ENCODE data around the gene KDM7A.

The KDM7A gene

DNA sequence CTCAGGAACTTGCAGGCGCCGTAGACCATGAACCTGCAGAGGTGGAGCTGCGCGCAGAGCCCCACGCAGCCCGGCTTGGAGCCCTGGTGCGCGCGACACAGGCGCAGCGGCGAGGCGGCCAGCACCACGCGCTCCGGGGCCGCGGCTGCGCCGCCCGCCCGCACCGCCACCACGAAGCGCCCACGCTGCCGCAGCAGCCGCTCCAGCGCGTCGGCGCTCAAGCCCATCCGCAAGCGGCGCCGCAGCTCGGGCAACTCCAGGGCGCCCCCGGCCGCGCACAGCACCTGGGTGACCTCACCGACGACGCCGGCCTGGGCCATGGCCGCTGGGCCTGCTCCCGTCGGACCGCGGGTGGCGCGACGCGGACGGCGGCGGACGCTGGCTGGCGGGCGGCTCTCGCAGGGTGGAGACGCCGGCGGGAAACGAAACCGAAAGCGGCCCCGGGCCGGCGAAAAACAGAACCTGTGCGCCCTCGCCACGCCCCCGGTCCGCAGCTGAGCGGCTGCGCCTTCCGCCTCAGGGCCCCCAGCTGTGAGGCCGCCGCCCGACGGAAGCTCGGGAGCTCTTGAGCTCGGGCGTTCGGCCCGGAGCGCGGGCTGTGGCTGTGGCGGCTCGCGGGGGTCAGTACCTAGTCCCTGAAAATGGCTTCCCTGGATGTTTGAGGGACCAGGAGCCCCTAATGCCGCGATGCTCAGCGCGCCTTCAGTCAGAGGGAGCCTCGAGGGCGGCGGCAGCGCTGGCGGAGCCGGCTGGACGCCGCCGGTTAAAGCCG, 114.1 kb downstream of the KDM7A start, which contains the start of gene PARP12 (continued):
- TF ChIP-seq ZNF704 (tag by site-specific recombination; IDR thresholded peaks at IDR 0.05): no peak
- no peak for TF ChIP-seq ZNF747 (tag by site-specific recombination; IDR thresholded peaks at IDR 0.05)
- no peak for TF ChIP-seq ZSCAN5A (tag by site-specific recombination; IDR thresholded peaks at IDR 0.05)
- no peak for TF ChIP-seq FEZF1 (tag by site-specific recombination; IDR thresholded peaks at IDR 0.05)
- no peak for TF ChIP-seq ZNF280D (tag by site-specific recombination; IDR thresholded peaks at IDR 0.05)
- TF ChIP-seq, protein P1, sequence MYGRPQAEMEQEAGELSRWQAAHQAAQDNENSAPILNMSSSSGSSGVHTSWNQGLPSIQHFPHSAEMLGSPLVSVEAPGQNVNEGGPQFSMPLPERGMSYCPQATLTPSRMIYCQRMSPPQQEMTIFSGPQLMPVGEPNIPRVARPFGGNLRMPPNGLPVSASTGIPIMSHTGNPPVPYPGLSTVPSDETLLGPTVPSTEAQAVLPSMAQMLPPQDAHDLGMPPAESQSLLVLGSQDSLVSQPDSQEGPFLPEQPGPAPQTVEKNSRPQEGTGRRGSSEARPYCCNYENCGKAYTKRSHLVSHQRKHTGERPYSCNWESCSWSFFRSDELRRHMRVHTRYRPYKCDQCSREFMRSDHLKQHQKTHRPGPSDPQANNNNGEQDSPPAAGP (tag by site-specific recombination; IDR thresholded peaks at IDR 0.05): 0 out of 2 replicates have a peak, but pooled peaks have one; percentile 31
- no peak for TF ChIP-seq MYNN (tag by site-specific recombination; IDR thresholded peaks at IDR 0.05; ENCODE audit: borderline replicate concordance)
- TF ChIP-seq ZNF48 (tag by site-specific recombination; IDR thresholded peaks at IDR 0.05): no peak
- peak; percentile 71 for TF ChIP-seq ZBTB26 (tag by site-specific recombination; optimal IDR thresholded peaks at IDR 0.05)
- no peak for TF ChIP-seq ZNF184 (tag by site-specific recombination; IDR thresholded peaks at IDR 0.05)
- peak; percentile 80 for TF ChIP-seq KLF9 (tag by site-specific recombination; IDR thresholded peaks at IDR 0.05; ENCODE audit: low read depth)
- no peak for TF ChIP-seq ZNF558 (tag by site-specific recombination; IDR thresholded peaks at IDR 0.05)
- TF ChIP-seq, protein P2, sequence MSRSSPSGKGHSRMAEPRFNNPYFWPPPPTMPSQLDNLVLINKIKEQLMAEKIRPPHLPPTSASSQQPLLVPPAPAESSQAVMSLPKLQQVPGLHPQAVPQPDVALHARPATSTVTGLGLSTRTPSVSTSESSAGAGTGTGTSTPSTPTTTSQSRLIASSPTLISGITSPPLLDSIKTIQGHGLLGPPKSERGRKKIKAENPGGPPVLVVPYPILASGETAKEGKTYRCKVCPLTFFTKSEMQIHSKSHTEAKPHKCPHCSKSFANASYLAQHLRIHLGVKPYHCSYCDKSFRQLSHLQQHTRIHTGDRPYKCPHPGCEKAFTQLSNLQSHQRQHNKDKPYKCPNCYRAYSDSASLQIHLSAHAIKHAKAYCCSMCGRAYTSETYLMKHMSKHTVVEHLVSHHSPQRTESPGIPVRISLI (tag by site-specific recombination; IDR thresholded peaks at IDR 0.05): no peak
- peak; percentile 40; the same call in 1 of the 2 replicates for TF ChIP-seq ZXDB (tag by site-specific recombination; IDR thresholded peaks at IDR 0.05)
- TF ChIP-seq ZNF324 (tag by site-specific recombination; IDR thresholded peaks at IDR 0.05): no peak
- TF ChIP-seq ZSCAN16 (tag by site-specific recombination; IDR thresholded peaks at IDR 0.05): no peak
- TF ChIP-seq ZNF660 (tag by site-specific recombination; IDR thresholded peaks at IDR 0.05): peak; percentile 76
- no peak for TF ChIP-seq ZNF311 (tag by site-specific recombination; IDR thresholded peaks at IDR 0.05; ENCODE audit: borderline replicate concordance)
- no peak for TF ChIP-seq PRDM2 (tag by site-specific recombination; IDR thresholded peaks at IDR 0.05; ENCODE audit: borderline replicate concordance)

Data from HEK293 (cell line).